HEK293T (cell line): ENCODE results near the gene PSMD2.

Source experiments
- CTCF ChIA-PET: fragments of 350-600 bp; formaldehyde crosslinking; extraction: SDS; loops from one replicate; lab custom pipeline; 2021; ENCODE audit warnings: antibody characterized with exemption, inconsistent platforms; lab: Yijun Ruan, JAX
- POLR2A ChIA-PET: fragments of 350-600 bp; formaldehyde crosslinking; extraction: SDS; loops from one replicate; lab custom pipeline; 2020; ENCODE audit warnings: antibody characterized with exemption, inconsistent platforms; lab: Yijun Ruan, JAX
- DNase-seq: peaks from one replicate; pipeline ENCODE4 v3.0.0; 2012; ENCODE audit warnings: mixed read lengths; ENCODE audit errors: extremely low spot score
- ARNT ChIP-seq: fragments of 450-650 bp; IDR thresholded peaks from 2 replicates; pipeline ENCODE4 v1.6.1; 2017; ENCODE audit warnings: mild to moderate bottlenecking
- BHLHE40 ChIP-seq: fragments of 450-650 bp; IDR thresholded peaks from 2 replicates; pipeline ENCODE4 v1.6.1; 2016; ENCODE audit warnings: mild to moderate bottlenecking, moderate library complexity, borderline replicate concordance
- CTBP1 ChIP-seq: fragments of 450-650 bp; IDR thresholded peaks from 2 replicates; pipeline ENCODE4 v1.6.1; 2016; ENCODE audit warnings: borderline replicate concordance
- ELF4 ChIP-seq: fragments of 450-650 bp; IDR thresholded peaks from 2 replicates; pipeline ENCODE4 v1.6.1; 2017; ENCODE audit warnings: antibody characterized with exemption
- FOXA1 ChIP-seq: fragments of 450-650 bp; IDR thresholded peaks from 2 replicates; pipeline ENCODE4 v1.6.1; 2016; ENCODE audit warnings: mild to moderate bottlenecking
- FOXK2 ChIP-seq: fragments of 450-650 bp; IDR thresholded peaks from 2 replicates; pipeline ENCODE4 v1.6.1; 2016; ENCODE audit warnings: mild to moderate bottlenecking
- FOXM1 ChIP-seq: fragments of 450-650 bp; IDR thresholded peaks from 2 replicates; pipeline ENCODE4 v1.6.1; 2017; ENCODE audit warnings: mild to moderate bottlenecking, borderline replicate concordance
- HDGF ChIP-seq: fragments of 450-650 bp; IDR thresholded peaks from 2 replicates; pipeline ENCODE4 v1.6.1; 2017; ENCODE audit warnings: antibody characterized with exemption, borderline replicate concordance
- L3MBTL2 ChIP-seq: fragments of 450-650 bp; conservative IDR thresholded peaks from 2 replicates; pipeline ENCODE4 v1.6.1; 2016; ENCODE audit warnings: mild to moderate bottlenecking
- LEF1 ChIP-seq: fragments of 450-650 bp; IDR thresholded peaks from 2 replicates; pipeline ENCODE4 v1.6.1; 2017; ENCODE audit warnings: mild to moderate bottlenecking, borderline replicate concordance
- NFRKB ChIP-seq: fragments of 450-650 bp; IDR thresholded peaks from 2 replicates; pipeline ENCODE4 v1.6.1; 2016; ENCODE audit warnings: mild to moderate bottlenecking, moderate library complexity
- PKNOX1 ChIP-seq: fragments of 450-650 bp; IDR thresholded peaks from 2 replicates; pipeline ENCODE4 v1.6.1; 2016
- SP1 ChIP-seq: fragments of 450-650 bp; IDR thresholded peaks from 2 replicates; pipeline ENCODE4 v1.6.1; 2017
- SUZ12 ChIP-seq: fragments of 450-650 bp; IDR thresholded peaks from 2 replicates; pipeline ENCODE4 v1.6.1; 2016; ENCODE audit warnings: mild to moderate bottlenecking
- TARDBP ChIP-seq: fragments of 450-650 bp; IDR thresholded peaks from 2 replicates; pipeline ENCODE4 v1.6.1; 2016
- ZNF384 ChIP-seq: fragments of 450-650 bp; IDR thresholded peaks from 2 replicates; pipeline ENCODE4 v1.6.1; 2016

The PSMD2 gene

GRCh38 chr3:184325715-184326369, 26.8 kb downstream of the PSMD2 start:
- no peak for DNase-seq

GRCh38 chr3:184327171-184327570, 28.1 kb downstream of the PSMD2 start:
- no peak for DNase-seq
- no peak for TF ChIP-seq BHLHE40
- TF ChIP-seq SP1, result no peak
- no peak for TF ChIP-seq FOXA1
- TF ChIP-seq FOXK2, result no peak
- TF ChIP-seq FOXM1, result no peak
- no peak for TF ChIP-seq PKNOX1
- no peak for TF ChIP-seq LEF1
- no peak for TF ChIP-seq SUZ12
- no peak for TF ChIP-seq HDGF
- no peak for TF ChIP-seq L3MBTL2
- TF ChIP-seq ARNT, result no peak
- TF ChIP-seq ELF4, result no peak
- ChIA-PET POLR2A (no interaction called here), CTCF (no interaction called here)

More at GRCh38 chr3:184325715-184326369, 26.8 kb downstream of the PSMD2 start:
- ChIA-PET CTCF (no interaction called here), POLR2A (no interaction called here)
- TF ChIP-seq FOXA1 (no peak), SP1 (no peak), ELF4 (no peak), LEF1 (no peak), PKNOX1 (no peak), ARNT (no peak), BHLHE40 (no peak), CTBP1 (no peak), NFRKB (no peak), TARDBP (no peak), ZNF384 (no peak), FOXK2 (no peak), FOXM1 (no peak), SUZ12 (no peak), L3MBTL2 (no peak), HDGF (no peak)

- TF ChIP-seq SUZ12, result no peak
- TF ChIP-seq HDGF, result no peak
- TF ChIP-seq PKNOX1, result no peak
- TF ChIP-seq ARNT, result no peak
- POLR2A ChIA-PET, result no interaction called here
- CTCF ChIA-PET, result no interaction called here
- DNase-seq, result no peak
Observed at GRCh38 chr3:184328516-184328915, 29.5 kb downstream of the PSMD2 start.

- DNase-seq, result no peak
- TF ChIP-seq SP1 (no peak), PKNOX1 (no peak), LEF1 (no peak), FOXK2 (no peak), FOXM1 (no peak), CTBP1 (no peak), SUZ12 (no peak), TARDBP (no peak), FOXA1 (no peak), ZNF384 (no peak), L3MBTL2 (no peak), HDGF (no peak), ELF4 (no peak), NFRKB (no peak), BHLHE40 (no peak), ARNT (no peak)
- POLR2A ChIA-PET, result interaction anchor here (0.6 kb wide), 1 partner anchor 29 kb away, joined by 3 read pairs; the partner anchor contains the start of genes CLCN2 and POLR2H
- CTCF ChIA-PET, result no interaction called here
Observed at GRCh38 chr3:184332370-184333090, 33.5 kb downstream of the PSMD2 start.

- ChIA-PET CTCF (no interaction called here), POLR2A (interaction anchor here (0.6 kb wide), 1 partner anchor 28 kb away, joined by 3 read pairs; the partner anchor contains the start of genes CLCN2 and POLR2H)
- no peak for DNase-seq
- TF ChIP-seq CTBP1 (no peak), SUZ12 (no peak), FOXM1 (no peak), ELF4 (no peak), TARDBP (no peak), ARNT (no peak), NFRKB (no peak), FOXK2 (no peak)
Observed at GRCh38 chr3:184333190-184333589, 34.1 kb downstream of the PSMD2 start.
